GM12873 (cell line): ENCODE measurements around the gene NFATC1.

Experiments used
- TF ChIP-seq, protein P1 (sequence below): IDR thresholded peaks from 2 replicates; pipeline ENCODE4 v1.5.1; 2012; ENCODE audit warnings: low read depth, mild to moderate bottlenecking, moderate library complexity, low read length, control low read depth; ENCODE audit not compliant: insufficient read depth; ENCODE audit errors: missing control alignments

NFATC1 gene

DNA sequence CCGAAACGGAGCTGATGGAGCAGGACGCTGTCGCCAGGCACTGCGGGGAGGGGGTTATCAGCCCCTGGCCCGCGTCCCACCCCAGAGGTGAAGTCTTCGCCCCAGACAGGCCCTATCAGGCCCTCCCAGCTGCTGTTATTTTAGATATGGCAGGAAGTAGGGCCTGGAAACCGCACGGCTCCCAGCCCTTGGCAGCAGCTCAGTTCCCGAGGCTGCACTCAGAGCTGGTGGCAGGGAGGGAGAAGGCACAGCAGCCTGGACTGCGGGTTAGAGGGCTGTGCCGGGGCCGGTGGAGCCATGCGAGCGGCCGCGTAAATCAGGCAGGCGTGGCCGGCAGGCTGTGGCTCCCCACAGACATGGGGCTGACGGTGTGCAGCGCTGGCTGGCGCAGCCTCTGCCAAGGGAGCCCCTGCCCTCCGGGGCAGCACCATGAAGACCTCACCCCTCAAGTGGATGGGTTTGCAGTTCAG, 111.4 kb downstream of the NFATC1 start:
- TF ChIP-seq, protein P1, sequence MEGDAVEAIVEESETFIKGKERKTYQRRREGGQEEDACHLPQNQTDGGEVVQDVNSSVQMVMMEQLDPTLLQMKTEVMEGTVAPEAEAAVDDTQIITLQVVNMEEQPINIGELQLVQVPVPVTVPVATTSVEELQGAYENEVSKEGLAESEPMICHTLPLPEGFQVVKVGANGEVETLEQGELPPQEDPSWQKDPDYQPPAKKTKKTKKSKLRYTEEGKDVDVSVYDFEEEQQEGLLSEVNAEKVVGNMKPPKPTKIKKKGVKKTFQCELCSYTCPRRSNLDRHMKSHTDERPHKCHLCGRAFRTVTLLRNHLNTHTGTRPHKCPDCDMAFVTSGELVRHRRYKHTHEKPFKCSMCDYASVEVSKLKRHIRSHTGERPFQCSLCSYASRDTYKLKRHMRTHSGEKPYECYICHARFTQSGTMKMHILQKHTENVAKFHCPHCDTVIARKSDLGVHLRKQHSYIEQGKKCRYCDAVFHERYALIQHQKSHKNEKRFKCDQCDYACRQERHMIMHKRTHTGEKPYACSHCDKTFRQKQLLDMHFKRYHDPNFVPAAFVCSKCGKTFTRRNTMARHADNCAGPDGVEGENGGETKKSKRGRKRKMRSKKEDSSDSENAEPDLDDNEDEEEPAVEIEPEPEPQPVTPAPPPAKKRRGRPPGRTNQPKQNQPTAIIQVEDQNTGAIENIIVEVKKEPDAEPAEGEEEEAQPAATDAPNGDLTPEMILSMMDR: no peak

DNA sequence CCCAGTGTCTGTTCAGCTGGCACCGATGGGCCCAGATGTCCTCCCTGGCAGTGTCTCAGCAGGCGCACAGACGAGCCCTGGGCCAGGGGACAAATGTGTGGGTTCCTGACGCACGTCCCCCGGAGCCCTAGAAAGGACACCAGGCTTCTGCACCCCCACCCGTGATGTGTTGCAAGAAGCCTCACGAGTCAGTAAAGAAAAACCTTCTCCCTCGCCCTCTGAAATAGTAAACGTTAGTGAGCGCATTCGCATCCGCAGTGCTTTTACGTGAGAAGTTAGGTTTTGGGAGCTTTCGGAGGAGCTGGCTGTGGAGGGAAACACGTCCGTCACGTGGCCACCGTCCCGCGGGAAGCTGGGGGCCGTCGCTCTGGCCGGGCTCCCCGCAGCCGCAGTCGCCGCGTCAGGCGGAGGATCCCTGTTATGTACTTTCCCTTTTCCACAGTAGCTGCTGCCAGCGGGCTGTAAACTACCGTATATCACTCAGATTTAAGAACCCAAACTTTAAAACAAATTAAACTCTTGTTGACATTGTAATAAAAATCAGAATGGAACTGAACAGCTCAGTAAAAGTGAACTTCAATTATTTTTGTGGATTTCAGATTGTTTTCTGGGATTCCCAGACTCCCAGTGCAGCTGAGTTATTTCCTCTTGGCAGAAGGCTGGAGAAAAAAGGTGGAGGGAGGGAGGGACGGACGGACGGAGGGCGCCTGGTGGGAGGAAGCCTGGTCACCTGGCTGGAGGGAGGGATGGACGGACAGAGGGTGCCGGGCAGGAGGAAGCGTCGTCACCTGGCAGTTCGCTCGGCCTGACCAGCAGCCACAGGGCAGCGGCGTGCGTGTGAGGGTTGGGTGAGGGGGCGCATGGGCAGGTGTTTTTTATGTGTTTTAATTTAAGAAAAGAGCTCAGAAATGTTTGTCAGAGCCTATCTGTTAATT, 112.1 kb downstream of the NFATC1 start:
- TF ChIP-seq, protein P1: no peak

DNA sequence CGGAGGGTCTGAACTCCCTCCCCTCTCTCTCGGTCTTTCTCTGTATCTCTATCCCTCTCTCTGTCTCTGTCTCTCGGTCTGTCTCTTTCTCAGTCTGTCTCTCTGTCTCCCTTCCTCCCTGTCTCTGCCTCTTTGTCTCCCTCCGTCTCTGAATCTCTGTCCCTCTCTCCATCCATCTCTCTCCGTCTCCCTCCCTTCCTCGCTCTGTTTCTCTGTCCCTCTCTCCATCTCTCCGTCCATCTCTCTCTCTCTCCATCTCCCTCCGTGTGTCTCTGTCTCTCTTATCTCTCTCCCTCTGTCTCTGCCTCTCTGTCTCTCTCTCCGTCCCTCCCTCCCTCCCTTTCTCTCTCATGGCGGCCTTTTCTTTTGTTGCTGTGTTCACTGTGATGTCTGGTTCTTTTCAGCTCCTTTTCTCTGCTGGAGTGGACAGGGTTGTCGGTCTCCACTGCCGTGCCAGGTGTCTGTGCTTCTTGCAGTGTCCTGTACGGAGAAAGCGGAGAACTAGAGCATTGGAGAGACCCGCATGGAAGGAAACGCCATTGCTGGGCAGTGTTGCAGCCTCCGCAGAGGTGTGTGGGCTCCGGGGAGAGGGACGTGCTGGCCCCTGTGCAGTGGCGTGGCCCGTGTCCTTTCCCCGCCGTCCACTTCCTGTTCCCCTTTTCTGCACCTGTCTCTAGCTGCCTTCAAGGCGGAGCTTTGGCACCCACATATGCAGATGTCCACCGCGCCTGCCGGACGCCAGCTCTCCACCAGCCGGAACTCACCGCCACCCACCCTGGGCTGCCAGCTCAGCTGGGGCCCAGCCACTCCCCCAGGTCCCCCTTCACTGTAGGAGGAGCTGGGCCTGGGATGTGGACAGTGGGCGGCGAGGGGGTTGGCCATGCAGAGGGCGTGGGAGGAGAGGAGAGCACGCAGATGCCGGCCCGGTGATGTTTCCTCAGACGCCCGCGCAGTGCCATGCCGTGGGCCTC, 113.1 kb downstream of the NFATC1 start:
- TF ChIP-seq, protein P1: no peak

DNA sequence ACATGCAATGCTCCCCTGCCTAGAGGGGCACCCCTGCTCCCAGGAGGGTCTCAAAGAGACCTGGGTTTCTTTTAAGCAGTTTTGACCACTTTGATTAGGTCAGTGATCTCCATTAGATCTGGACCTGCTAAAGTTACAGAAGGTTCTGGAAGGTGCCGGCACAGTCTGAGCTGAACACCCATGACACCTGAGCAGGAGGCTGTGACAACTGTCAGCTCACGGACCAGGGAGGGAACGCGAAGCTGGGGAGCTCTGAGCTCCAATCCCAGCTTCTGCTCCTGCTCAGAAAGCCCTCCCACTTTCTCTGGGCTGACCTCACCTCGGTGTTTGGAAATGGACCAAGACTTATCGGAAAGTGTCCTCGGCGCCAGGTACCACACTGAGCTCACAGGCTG, 113.8 kb downstream of the NFATC1 start:
- TF ChIP-seq, protein P1: no peak

DNA sequence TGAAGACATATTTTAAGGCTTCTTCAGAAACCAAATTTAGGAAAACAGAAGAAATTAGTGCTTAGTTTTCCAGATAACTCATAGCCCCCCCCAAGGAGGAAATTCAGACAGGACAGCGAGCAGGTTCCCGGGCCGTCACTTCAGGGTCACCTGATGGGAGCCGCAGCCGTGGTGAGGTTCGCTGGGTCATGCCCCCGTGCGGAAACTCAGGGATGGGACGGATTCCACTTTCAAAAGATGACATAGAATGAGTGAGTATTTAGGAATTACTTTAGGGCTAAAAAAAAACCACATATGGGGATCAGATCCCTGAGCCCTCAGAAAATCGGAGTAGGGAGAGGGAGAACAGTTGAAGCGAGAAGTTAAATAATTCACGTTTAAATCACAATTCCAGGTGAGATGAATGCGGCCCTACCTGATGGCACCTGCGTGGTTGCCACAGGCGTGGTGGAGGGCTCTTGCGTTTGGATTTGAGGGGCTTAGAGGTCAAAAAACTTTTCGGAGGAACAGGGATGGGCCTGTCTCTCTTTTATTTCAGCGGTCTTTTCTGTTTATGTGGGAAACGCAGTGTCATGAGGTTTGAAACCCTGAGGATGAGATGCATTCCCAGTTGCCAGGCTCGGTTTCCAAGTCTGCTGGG, 114.4 kb downstream of the NFATC1 start:
- TF ChIP-seq, protein P1: no peak

DNA sequence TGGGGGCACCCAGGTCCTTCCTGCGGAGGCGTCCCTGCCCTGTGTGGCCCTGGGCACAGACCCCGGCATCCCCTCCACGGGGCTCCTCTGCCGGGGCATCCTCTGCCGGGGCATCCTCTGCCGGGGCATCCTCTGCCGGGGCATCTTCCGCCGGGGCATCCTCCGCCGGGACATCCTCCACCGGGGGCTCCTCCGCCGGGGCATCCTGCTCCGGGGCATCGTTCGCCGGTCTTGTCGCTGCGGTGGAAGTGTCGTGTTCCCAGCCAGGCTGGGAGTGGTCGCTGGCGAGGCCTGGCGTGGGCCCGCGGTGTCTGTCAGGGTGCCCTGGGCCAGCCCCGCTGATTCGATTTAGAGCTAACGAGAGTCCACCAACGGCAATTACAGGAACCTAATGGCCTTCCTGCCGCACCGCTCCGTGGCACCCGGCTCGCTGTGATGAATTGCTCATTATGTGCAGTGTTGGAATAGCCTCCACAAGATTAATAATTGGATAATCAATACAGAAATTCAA, 115.1 kb downstream of the NFATC1 start:
- TF ChIP-seq, protein P1: no peak
